Uterus (tissue), 4 donors: ENCODE data around the gene ADARB2. TPM values are rescaled to one million over a fixed set of nuclear protein-coding genes. Genes with fewer than 3 reads are reported as not detected.

ENCODE experiments used
- DNase-seq, 2 donors: peaks; one replicate each; pipeline ENCODE4 v3.0.0-alpha.2; 2019 to 2020
- H3K27ac ChIP-seq, 2 donors: fragments of 200-600 bp; sonication (generic); 1 replicate in 1 of 2; 2 replicates in 1 of 2; pipeline ENCODE4 v1.5.1; 2016 to 2018
- H3K27me3 ChIP-seq, 2 donors: fragments of 200-600 bp; sonication (generic); one replicate each; pipeline ENCODE4 v1.5.1; 2018 to 2019; ENCODE audit warnings: control low read depth in 1 of 2
- H3K36me3 ChIP-seq, 2 donors: fragments of 200-600 bp; sonication (generic); one replicate each; pipeline ENCODE4 v1.5.1; 2019; ENCODE audit warnings: control low read depth in 1 of 2
- H3K4me1 ChIP-seq, 2 donors: fragments of 200-600 bp; sonication (generic); one replicate each; pipeline ENCODE4 v1.5.1; 2018 to 2019; ENCODE audit warnings: control low read depth in 1 of 2
- H3K4me3 ChIP-seq, 2 donors: fragments of 200-600 bp; sonication (generic); 1 replicate in 1 of 2; 2 replicates in 1 of 2; pipeline ENCODE4 v1.5.1; 2018 to 2019; ENCODE audit warnings: mild to moderate bottlenecking in 1 of 2
- H3K9me3 ChIP-seq, 2 donors: fragments of 200-600 bp; sonication (generic); one replicate each; pipeline ENCODE4 v1.5.1; 2019; ENCODE audit warnings: control low read depth in 1 of 2
- CTCF ChIP-seq, 4 experiments: fragments of 200-600 bp in 2 of 4; fragments of 450-650 bp in 2 of 4; sonication (generic) in 2 of 4; IDR thresholded peaks; one replicate each; pipeline ENCODE4 v1.5.1; 2016 to 2019; ENCODE audit warnings: antibody characterized with exemption in 4 of 4, mild to moderate bottlenecking in 2 of 4, moderate library complexity in 1 of 4
- POLR2A ChIP-seq, 2 donors: fragments of 450-650 bp; IDR thresholded peaks; one replicate each; pipeline ENCODE4 v1.6.1; 2016; ENCODE audit warnings: antibody characterized with exemption in 2 of 2, mild to moderate bottlenecking in 1 of 2, moderate library complexity in 1 of 2
- intact Hi-C: fragments of 100-400 bp; cut with DNase I; formaldehyde crosslinking; loops from one replicate; pipeline ENCODE4 v1.15.1; 2023; ENCODE audit warnings: low total_unique reads
- total RNA-seq, 4 donors: library from RNA; depleted of rRNA in 3 of 4; stranded (reverse); fragments of >200 nt in 3 of 4; gene quantifications; one replicate each; pipeline versions ENCODE4 v1.1.0 to v1.2.4, GENCODE V29; 2014 to 2023
- donor health status: DM: yes; HTN: yes; CAD: no.

Gene ADARB2
- total RNA-seq, 4 donors from 2014 or later = 0.76 to 2.6 (median 2.0) TPM; not detected in 1

GRCh38 chr10:1667392-1667791, 69.9 kb downstream of the ADARB2 start:
- H3K27ac ChIP-seq = no peak overlapping the region
- no peaks in the 10 kb centered on the region for H3K36me3 ChIP-seq
- H3K9me3 ChIP-seq = no peaks in the 10 kb centered on the region
- DNase-seq = no peak
- no peaks in the 10 kb centered on the region for H3K4me1 ChIP-seq
- intact Hi-C loops = no loop called here
- H3K27me3 ChIP-seq = no peaks in the 10 kb centered on the region
- TF ChIP-seq POLR2A (IDR thresholded peaks at IDR 0.05) (no peak), CTCF (IDR thresholded peaks at IDR 0.05) (no peak)
- no peak overlapping the region for H3K4me3 ChIP-seq

GRCh38 chr10:1666147-1666546, 71.2 kb downstream of the ADARB2 start:
- Histone ChIP-seq H3K4me1 (no peaks in the 10 kb centered on the region), H3K27me3 (no peaks in the 10 kb centered on the region), H3K4me3 (no peak overlapping the region), H3K9me3 (no peaks in the 10 kb centered on the region), H3K27ac (no peak overlapping the region), H3K36me3 (no peaks in the 10 kb centered on the region)
- no peak for DNase-seq
- no peak for TF ChIP-seq POLR2A (IDR thresholded peaks at IDR 0.05)
- no peak for TF ChIP-seq CTCF (IDR thresholded peaks at IDR 0.05)
- intact Hi-C loops = no loop called here

- no peaks in the 10 kb centered on the region for H3K9me3 ChIP-seq
- no peaks in the 10 kb centered on the region for H3K4me1 ChIP-seq
- no peak overlapping the region for H3K27ac ChIP-seq
- no peaks in the 10 kb centered on the region for H3K27me3 ChIP-seq
- H3K36me3 ChIP-seq = no peaks in the 10 kb centered on the region
- intact Hi-C loops = no loop called here
- no peak overlapping the region for H3K4me3 ChIP-seq
- TF ChIP-seq CTCF (IDR thresholded peaks at IDR 0.05) (no peak), POLR2A (IDR thresholded peaks at IDR 0.05) (no peak)
- DNase-seq = no peak
These were observed 71.6 kb downstream of the ADARB2 start for GRCh38 chr10:1665681-1666080.

- no peak overlapping the region for H3K27ac ChIP-seq
- H3K4me3 ChIP-seq = no peak overlapping the region
- no peaks in the 10 kb centered on the region for H3K4me1 ChIP-seq
- intact Hi-C loops = no loop called here
- no peaks in the 10 kb centered on the region for H3K9me3 ChIP-seq
- no peak for DNase-seq
- H3K36me3 ChIP-seq = no peaks in the 10 kb centered on the region
- TF ChIP-seq POLR2A (IDR thresholded peaks at IDR 0.05) (no peak), CTCF (IDR thresholded peaks at IDR 0.05) (no peak)
- no peaks in the 10 kb centered on the region for H3K27me3 ChIP-seq
These were observed 72.2 kb downstream of the ADARB2 start for GRCh38 chr10:1665021-1665661.

GRCh38 chr10:1664333-1664964, 72.9 kb downstream of the ADARB2 start:
- Histone ChIP-seq H3K4me1 (no peaks in the 10 kb centered on the region), H3K27ac (no peak overlapping the region), H3K27me3 (no peaks in the 10 kb centered on the region), H3K9me3 (no peaks in the 10 kb centered on the region), H3K4me3 (no peak overlapping the region), H3K36me3 (no peaks in the 10 kb centered on the region)
- DNase-seq = no peak
- intact Hi-C loops = no loop called here
- TF ChIP-seq CTCF (IDR thresholded peaks at IDR 0.05) (no peak), POLR2A (IDR thresholded peaks at IDR 0.05) (no peak)
